Fibroblast of mammary gland (primary cell): ENCODE results near the gene SLC36A4.

Source experiments
- DNase-seq: peaks from one replicate; pipeline ENCODE4 v3.0.0-alpha.2; 2010; ENCODE audit warnings: low read depth
- H3K4me3 ChIP-seq: 2 replicates; pipeline ENCODE4 v1.5.1; 2011; ENCODE audit warnings: low read depth, mild to moderate bottlenecking, low read length, moderate library complexity; ENCODE audit not compliant: control insufficient read depth
- TF ChIP-seq, protein P1 (sequence below): conservative IDR thresholded peaks from 2 replicates; pipeline ENCODE4 v1.5.1; 2011; ENCODE audit warnings: low read depth, low read length, inconsistent platforms; ENCODE audit not compliant: control insufficient read depth, insufficient read depth

Gene SLC36A4

DNA sequence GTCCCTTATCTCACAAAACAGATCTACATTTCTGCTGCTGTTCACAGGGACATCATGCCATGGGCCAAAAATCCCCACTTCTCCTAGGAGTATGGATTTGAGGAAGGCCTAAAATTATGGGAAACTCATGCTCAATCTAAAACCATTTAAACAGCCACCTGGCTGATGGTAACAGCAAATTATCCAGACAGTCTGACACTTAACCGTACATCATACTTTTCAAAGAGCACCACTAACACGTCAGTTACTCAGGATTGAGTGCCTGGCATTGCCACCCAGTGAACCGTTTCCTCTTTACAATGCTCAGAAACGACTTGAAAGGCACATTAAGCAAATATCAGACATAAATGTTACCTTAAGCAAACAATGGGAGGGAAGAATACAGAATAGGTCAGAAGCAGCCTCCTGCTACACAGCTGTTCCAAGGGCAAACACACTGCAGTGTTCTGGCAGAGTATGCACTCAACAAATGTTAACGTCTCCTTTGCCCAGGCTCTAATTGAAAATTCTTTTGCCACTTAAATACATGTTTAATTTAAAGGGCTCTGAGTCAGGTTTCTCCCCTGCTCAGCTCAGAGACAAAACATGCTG, 18.8 kb upstream of the SLC36A4 start:
- TF ChIP-seq, protein P1, sequence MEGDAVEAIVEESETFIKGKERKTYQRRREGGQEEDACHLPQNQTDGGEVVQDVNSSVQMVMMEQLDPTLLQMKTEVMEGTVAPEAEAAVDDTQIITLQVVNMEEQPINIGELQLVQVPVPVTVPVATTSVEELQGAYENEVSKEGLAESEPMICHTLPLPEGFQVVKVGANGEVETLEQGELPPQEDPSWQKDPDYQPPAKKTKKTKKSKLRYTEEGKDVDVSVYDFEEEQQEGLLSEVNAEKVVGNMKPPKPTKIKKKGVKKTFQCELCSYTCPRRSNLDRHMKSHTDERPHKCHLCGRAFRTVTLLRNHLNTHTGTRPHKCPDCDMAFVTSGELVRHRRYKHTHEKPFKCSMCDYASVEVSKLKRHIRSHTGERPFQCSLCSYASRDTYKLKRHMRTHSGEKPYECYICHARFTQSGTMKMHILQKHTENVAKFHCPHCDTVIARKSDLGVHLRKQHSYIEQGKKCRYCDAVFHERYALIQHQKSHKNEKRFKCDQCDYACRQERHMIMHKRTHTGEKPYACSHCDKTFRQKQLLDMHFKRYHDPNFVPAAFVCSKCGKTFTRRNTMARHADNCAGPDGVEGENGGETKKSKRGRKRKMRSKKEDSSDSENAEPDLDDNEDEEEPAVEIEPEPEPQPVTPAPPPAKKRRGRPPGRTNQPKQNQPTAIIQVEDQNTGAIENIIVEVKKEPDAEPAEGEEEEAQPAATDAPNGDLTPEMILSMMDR = no peak
- no peak overlapping the region for H3K4me3 ChIP-seq
- no peak for DNase-seq

DNA sequence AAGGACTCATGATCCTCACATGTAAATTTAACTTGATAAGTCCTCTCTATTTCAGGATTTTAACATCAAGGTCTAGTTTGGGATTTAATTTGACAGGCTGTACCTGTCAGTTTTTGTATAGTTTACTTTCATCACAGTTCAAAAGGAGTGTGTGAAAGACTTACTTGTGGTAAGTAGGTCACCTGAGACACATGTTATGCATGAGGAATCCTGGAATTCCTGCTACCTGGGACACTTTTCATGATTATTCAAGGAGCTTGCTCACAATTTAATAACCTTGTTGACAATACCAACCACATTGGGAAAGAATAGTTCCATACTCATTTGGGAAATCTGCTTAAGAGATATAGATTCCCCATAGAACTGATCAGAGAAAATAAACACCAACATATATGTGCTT, 15.8 kb upstream of the SLC36A4 start:
- H3K4me3 ChIP-seq = no peak overlapping the region
- TF ChIP-seq, protein P1 = no peak
- DNase-seq = no peak

DNA sequence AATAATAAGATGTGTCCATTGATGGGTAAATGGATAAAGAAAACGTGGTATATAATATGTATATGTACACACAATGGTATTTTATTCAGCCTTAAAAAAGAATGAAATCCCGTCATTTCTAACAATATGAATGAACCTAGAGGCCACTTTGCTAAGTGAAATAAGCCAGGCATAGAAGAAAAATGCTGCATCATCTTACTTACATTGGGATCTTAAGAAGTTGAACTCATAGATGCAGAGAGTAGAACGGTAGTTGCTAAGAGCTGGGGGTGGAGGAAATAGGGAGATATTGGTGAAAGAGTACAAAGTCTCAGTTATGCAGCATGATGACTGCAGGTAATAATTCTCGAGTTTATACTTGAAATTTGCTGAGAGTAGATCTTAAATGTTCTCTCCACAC, 14.3 kb upstream of the SLC36A4 start:
- no peak for DNase-seq
- TF ChIP-seq, protein P1 = no peak
- no peak overlapping the region for H3K4me3 ChIP-seq

GRCh38 chr11:93209466-93209865, 11.7 kb upstream of the SLC36A4 start:
- DNase-seq = no peak
- TF ChIP-seq, protein P1 = no peak
- no peak overlapping the region for H3K4me3 ChIP-seq

- TF ChIP-seq, protein P1 = no peak
- H3K4me3 ChIP-seq = no peak overlapping the region
- no peak for DNase-seq
Observed at GRCh38 chr11:93208663-93209270, 11.0 kb upstream of the SLC36A4 start.

GRCh38 chr11:93199616-93200015, 1.8 kb upstream of the SLC36A4 start:
- no peak overlapping the region for H3K4me3 ChIP-seq
- TF ChIP-seq, protein P1 = no peak
- DNase-seq = no peak
